Fibroblast of pulmonary artery (primary cell): Measurements from ENCODE around the gene NPHP4.

Source experiments
- DNase-seq: peaks from one replicate; pipeline ENCODE4 v3.0.0-alpha.2; 2010; ENCODE audit warnings: low read depth
- H3K4me3 ChIP-seq: replicated peaks from 2 replicates; pipeline ENCODE4 v1.5.1; 2011; ENCODE audit warnings: low read depth, mild to moderate bottlenecking, control low read depth, low read length, moderate library complexity
- TF ChIP-seq, protein P1 (sequence below): IDR thresholded peaks from 2 replicates; pipeline ENCODE4 v1.5.1; 2011; ENCODE audit warnings: mild to moderate bottlenecking, control low read depth, low read length, inconsistent platforms; ENCODE audit errors: missing control alignments

The NPHP4 gene

GRCh38 chr1:5999711-6000443, 7.7 kb upstream of the NPHP4 start:
- no peak overlapping the region for H3K4me3 ChIP-seq
- DNase-seq, result no peak
- TF ChIP-seq, protein P1, sequence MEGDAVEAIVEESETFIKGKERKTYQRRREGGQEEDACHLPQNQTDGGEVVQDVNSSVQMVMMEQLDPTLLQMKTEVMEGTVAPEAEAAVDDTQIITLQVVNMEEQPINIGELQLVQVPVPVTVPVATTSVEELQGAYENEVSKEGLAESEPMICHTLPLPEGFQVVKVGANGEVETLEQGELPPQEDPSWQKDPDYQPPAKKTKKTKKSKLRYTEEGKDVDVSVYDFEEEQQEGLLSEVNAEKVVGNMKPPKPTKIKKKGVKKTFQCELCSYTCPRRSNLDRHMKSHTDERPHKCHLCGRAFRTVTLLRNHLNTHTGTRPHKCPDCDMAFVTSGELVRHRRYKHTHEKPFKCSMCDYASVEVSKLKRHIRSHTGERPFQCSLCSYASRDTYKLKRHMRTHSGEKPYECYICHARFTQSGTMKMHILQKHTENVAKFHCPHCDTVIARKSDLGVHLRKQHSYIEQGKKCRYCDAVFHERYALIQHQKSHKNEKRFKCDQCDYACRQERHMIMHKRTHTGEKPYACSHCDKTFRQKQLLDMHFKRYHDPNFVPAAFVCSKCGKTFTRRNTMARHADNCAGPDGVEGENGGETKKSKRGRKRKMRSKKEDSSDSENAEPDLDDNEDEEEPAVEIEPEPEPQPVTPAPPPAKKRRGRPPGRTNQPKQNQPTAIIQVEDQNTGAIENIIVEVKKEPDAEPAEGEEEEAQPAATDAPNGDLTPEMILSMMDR, result no peak

- TF ChIP-seq, protein P1, result no peak
- DNase-seq, result no peak
- no peak overlapping the region for H3K4me3 ChIP-seq
Measured at GRCh38 chr1:5998906-5999301, 6.7 kb upstream of the NPHP4 start.

DNA sequence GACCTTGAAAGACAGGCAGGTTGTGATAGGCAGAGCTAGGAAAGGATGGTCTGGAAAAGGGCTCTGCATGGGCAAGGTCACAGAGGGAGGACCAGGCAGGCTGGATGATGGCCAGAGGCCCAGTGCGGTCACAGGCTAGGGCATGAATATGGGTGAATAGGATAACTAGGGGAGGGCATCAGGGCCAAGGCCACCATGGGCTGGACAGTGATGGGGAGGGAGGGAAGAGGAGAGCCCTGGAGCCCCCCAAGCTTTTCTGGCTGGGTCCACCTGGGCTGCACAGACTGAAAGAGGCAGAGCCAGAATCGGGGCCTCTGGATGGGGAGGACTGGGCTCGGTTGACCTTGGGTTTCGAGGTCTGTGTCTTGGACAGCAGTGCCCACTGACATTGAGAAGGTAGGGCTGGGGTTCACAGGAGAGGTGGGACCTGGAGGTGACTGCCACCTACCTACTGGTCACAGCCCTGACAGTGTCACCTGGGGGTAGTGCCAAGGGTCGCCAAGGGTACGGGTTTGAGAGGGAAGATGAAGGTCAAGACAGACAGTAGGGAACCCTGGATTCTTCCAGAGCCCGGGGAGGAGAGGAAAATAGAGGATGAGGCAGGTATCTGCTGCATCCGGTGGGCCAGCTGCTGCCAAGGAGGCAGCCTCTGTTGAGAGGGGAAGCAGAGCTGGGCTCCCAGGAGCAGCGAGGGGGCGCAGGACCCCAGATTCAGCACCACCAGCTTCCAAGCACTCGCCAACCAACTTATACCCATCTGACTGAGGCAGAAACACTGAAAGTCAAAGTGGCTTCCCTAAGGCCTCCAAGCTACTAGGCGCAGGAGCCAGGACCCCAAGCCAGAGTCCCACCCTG, 6.1 kb upstream of the NPHP4 start:
- DNase-seq, result no peak
- TF ChIP-seq, protein P1, result no peak
- no peak overlapping the region for H3K4me3 ChIP-seq

DNA sequence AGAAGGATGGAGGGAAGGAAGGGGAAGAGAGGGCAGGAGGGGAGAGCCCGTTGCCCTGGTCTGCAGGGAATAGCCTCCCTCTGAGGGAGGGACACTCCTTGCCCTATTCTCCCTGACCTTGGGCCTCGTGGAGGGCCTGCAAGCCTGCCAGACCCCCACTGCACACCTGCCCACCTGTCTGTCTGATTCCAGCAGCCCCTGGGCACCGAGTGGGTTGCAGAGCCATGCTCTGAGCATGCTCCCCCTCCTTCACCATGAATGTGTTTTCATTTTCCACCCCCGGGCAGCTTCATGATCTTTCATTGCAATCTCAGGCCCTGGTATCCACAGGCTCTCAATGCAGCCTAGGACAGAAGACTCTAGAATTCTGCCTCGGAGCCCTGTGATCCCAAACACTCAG, 5.1 kb upstream of the NPHP4 start:
- TF ChIP-seq, protein P1, result no peak
- H3K4me3 ChIP-seq, result no peak overlapping the region
- no peak for DNase-seq

DNA sequence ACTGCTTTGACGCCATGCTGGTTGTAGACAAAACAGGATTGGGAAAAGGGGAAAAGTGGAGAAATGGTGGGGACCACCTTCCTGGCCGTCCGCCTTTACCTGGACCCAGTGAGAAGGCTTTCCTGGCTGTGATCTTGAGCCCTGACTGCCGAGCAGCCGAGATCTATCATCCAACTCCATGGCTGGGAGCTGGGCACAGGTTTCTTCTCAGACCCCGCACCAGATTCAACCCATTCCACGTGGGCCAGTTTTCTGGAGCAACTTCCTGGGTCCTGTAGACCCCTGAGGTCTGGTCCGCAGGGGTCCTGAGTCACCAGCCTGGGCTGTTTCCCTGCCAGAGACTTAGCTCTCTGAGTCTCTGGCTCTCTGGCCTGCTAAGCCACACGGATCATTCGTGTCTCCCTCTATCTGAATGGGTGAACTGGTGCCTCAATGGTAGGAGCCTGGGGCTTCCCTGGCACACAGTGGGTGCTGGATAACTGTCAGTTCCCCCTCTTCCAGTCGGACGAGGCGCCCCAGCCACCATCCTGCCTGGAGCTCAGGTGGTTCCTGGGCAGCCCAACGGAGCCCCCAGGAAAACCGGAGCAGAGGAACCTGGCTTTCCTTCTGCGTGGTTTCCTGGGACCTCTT, 4.5 kb upstream of the NPHP4 start:
- TF ChIP-seq, protein P1, result no peak
- DNase-seq, result no peak
- H3K4me3 ChIP-seq, result no peak overlapping the region

- no peak for DNase-seq
- TF ChIP-seq, protein P1, result no peak
- H3K4me3 ChIP-seq, result no peak overlapping the region
Measured at GRCh38 chr1:5995871-5996630, 3.8 kb upstream of the NPHP4 start.
